ENCODE measurements around the gene NXN.

Gene NXN

DNA sequence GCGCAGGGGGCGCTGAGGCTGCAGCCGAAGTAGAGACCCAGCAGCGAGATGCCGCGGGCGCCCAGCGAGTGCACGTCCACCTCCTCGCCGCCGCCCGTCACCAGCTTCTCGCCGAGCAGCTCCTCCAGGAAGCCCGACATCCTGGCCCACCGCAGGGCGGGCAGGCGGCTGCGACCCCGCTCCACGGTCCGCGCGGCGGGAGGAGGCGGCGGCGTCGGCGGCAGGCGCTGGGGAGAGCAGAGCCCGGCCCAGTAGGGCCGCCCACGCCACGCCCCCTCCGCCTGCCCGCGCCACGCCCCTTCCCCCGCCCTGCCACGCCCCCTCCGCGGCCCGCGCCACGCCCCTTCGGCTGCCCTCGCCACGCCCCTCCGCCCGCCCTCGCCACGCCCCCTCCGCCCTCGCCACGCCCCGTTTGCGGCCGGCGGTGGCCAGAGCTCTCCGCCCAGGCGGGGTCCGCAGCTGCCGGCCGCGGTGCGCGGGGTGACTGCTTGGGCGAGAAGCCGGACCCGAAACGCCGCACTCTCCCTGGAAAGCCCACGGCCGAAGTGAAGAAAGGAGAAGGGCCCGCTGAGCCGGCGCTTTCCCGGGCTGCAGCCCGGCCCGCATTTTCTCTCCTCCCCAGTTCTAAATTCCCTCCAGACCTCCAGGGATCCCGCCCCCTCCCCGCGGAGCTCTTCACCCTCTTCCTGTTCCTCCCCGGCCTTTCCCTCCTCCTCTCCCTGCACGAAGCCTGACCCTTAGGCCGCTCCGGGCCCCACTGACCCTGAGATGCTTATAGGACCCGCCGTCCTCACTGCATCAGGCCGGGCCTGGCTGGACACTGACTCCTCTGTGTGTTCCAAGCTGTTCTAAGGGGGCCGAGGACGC is at the start of gene NXN:
Gene NXN (minus strand): TSS at position 238 of the 867 bp plus-strand sequence.
- DNase-seq (ENCODE audit: low spot score) = peak; percentile 77

DNA sequence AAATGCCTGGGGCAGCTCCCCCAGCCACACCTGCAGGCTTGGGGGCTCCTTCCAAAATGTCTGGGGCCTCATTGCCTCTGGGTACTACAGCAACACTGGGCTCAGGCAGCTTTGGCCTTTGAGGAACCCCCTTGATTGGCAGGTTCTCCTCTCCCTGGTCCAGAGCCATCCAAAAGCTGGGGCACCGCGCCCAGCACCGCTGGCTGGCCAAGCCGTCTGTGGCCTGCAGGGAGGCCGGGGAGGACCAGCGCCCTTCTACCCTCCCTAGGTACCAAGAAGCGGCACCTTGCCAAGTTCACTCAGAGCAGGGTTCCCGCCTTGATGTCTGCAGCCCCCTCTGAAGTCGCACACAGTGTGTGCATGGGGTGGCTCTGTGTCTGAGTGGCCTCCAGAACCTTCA is 47.5 kb upstream of the NXN start:
- DNase-seq (ENCODE audit: low spot score) = no peak

DNA sequence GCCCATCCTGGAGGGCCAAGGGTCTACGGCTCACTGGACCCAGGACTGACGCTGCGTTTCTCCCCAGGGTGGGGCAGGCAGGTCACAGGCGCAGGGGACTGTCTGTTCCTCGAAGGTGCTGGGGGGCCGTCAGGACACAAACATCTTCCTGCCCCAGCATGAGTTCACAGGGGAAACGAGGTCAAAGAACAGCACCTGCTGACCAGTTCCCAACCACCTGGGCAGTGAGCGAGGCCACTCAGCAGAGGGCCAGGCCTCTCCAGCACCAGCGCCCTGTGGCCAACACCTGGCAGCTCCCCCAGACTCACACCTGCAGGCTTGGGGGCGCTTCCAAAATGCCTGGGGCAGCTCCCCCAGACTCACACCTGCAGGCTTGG is 47.0 kb upstream of the NXN start:
- DNase-seq (ENCODE audit: low spot score) = no peak

DNA sequence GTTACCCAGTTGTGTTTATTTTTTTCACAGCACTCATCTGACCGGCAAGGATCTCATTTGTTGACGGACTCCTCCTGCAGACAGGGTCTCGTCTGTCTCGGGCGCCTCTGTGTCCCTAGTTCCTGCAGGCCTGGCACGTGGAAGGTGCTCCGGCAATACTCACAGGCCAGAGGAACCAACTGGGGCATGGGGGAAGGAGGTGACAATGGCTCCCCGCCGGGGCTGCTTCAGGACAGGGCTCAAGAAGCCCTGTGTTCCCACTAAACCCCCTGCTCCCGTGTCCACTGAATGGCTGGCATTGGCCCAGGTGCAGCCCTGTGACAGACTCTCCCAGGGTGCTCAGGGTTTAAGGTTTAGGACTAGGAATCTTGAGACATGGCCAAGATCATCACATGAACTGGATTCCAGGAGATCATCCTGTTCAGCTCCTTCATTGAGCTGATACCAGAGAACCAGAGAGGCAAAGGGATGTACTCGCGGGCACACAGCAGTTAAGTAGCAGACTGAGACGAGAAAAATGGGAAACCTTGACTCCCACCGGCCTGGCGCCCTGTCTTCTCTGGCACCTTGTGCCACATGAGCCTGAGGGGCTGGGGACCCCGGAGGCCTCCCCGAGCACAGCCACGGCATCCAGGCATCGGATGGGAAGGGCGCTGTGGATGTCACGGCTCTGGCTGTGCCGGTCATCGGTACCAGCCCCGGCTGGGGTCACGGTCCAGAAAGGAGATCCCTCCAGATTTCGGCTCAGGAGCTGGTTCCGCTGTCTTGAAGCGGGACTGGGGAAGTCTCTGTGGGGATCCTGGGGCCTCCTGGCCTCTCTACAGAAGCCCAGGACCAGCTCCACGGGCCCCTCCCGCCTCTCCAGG is 46.4 kb upstream of the NXN start:
- DNase-seq (ENCODE audit: low spot score) = no peak

DNA sequence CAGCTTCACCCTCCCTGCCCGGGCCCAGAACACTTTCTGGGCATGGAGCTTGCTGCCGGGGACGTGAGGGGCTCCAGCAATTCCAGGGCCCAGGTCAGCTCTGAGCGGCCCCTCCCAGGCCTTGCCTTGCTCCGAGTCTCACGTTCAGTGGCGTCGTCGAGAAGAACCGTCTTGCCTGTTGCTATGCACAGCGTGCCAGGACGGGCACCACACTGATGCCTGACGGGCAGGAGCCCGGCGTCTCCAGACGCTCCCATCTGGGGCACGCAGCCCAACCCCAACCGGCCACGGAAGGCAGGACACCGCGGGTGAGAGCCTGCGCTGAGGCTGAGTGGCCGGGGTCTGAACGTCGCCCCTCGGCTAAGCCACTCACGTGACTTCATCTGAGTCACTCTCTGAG is 44.5 kb upstream of the NXN start:
- no peak for DNase-seq (ENCODE audit: low spot score)

DNA sequence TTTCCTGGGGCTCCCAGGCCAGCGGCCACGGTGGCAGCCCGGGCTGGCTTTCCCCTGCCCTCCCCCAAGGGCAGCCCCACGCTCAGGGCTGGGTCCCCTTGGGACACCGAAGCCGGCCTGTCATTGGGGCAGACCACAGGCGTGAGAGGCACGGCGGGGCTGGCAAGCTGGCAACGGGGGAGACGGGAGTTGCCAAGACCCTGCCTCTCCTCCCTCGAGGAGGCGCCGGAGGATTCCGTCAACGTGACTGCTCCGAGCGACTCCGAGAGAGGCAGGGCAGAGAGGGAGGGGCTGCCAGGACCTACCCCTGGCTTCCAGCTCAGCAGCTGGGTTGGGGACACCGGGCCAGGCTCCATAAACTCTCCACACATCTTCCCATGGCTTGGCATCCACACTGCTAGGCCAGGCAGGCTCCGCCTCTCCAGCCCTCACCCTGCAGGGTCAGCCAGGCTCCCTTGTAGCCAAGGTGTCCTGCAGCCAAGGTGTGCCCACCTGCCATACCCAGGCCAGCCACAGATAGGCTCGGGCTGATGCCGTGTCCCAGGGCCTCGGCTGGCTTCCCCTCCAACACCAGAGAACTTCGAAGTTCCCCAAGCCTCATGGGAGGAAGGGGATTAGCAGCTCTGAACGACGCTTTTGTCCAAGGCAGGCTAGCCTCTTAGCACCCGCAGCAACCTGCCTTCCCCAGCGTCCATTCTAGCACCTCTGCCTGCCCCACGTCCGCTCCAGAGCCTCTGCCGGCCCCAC is 42.9 kb upstream of the NXN start:
- no peak for DNase-seq (ENCODE audit: low spot score)

DNA sequence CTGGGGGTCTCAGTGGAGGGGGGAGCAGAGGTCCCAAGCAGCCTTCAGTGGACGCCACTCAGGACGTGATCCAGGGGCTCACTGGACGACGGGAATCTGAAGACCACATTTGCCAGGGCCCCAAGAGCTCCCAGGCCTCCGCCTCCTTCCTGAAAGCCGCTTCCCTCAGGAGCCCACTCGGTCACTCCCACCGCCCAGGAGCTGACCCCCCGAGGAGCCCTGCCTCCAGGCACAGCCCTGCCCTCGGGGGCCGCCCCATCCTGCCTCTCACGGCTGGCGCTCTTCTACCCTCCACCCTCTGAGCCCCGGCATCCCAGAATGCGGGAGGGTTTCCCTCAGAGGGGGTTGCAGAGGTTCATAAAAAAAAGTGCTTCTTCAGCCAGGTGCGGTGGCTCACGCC is 41.6 kb upstream of the NXN start:
- no peak for DNase-seq (ENCODE audit: low spot score)

DNA sequence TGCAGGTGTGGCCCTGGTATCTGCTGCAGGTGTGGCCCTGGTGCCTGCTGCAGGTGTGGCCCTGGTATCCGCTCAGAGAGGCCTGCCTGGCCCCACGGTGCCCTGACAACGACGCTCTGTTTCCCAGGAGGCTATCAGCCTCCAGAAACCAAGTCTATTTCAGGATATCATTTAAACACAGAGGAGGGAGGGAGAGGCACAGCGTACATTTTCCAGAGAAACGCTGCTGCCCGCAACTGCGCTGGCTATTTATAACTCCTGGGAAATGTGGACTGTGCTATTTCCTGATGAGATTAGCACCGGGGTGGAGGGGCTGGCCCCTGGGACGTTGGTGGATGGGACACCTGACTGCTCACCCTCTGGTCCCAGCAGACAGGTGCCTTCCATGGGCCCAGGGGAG is 39.9 kb upstream of the NXN start:
- DNase-seq (ENCODE audit: low spot score) = no peak

DNA sequence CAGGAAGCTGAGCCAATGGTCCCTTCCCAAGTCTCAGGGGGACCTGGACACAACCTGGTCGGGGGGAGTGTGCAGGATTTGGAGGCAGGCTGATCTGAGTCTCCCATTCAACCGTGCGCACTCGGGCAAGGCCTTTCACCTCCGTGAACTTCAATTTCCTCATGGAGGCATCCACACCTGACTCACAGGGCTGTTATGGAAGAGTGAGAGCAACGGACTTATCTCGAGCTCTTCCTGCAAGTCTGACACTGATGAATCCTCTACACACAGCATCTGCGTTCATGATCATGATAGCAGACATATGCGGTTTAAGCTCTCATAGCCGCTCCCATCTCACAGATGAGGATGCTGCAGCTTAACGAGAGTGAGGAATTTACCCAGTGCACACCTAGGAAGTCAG is 39.0 kb upstream of the NXN start:
- DNase-seq (ENCODE audit: low spot score) = no peak

DNA sequence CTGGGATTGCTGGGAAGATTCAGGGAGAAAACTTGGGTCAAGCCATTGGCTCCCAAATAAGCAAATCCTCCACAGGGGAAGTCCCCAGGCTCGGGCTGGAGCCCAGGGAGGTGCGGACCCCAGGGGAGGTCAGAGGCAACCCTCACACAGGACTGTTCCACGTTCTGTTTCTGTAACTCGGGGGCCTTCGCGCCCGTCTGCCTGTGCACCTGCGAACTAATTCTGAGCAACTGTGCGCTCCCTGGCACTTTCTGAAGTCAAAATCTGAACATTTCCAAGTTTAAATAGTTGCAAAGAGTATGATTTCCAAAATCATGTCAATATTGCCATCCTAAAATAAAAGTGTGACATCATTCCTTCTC is 34.1 kb upstream of the NXN start:
- DNase-seq (ENCODE audit: low spot score) = no peak

DNA sequence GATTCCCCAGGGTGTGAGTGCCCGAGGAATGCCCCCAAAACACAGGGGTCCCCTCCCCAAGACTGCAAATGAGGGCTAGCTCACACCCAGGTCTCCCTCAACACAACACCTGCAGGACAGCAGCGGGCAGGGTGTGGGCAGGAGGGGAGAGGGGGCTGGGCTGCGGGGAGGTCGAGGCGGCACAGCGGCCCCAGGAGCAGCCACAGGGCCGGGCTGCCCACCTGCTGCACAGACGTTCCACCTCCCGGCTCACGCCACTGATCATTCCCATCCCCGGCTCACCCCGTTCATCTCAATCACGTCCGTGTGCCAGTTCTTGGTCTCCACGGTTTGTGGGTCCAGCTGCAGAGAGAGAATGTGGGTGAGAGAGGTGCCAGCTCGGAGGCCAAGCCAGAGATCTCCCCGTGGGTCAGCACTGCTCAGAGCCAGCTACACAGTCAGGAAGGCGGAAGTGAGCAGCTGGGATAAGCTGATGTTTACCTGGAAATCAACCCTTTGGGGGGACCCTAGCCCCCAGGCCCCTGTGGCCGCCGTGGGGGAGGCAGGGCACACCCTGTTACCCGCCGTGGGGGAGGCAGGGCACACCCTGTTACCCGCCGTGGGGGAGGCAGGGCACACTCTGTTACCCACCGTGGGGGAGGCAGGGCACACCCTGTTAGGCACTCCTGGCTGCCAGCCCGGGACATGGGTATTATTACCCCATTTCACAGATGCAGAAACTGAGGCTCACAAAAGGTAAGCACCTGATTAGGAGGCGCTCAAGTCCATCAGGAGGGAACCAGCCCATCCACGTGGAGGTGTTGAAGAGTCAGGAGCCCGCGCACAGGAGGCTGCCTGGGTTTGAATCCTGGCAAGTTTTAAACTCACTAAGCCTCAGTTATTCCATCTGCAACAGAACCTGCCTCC is 33.5 kb upstream of the NXN start:
- no peak for DNase-seq (ENCODE audit: low spot score)

DNA sequence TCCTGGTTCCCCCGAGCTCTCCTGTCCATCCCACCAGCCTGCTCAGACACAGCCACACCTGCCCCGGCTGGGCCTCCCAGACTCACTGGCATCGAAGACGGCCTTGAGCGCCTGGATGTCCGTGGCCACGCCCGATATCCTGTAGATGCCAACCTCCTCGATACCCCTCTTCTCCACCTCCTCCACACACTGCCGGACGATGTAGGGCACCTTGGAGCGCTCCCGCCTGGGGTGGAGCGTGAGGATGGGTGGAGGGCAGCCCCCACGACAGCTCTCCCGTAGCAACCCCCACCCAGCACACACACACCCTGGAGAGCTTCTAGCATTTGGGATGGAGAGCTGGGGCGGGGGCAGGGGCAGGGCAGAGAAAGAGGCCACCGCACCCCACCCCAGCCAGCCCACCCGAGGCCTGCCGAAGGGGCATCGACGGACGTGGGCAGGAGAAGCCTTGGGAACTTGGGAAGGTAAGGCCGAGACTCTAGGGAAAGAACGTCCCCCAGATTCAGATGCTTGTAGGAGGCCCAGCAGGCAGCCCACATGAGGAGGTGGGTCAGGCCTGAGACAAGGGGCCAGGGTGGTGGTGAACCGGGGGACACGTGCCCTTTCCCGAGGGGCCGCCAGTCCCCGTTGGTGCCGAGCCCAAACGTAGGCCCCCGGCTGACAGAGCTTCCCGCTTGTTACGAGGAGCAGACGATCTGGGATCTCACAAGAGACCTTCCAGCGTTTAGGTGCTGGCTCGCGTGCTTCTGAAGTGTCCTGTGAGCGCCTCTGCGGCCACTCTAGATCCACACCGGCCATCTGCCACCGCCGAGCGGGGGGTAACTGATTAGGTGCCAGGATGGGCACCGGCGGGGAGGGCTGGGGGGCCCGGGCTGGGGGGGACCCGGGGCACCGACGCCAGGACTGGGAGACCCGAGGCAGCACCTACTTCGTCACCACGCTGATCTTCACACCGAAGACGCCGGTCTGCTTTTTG is 32.5 kb upstream of the NXN start:
- no peak for DNase-seq (ENCODE audit: low spot score)

DNA sequence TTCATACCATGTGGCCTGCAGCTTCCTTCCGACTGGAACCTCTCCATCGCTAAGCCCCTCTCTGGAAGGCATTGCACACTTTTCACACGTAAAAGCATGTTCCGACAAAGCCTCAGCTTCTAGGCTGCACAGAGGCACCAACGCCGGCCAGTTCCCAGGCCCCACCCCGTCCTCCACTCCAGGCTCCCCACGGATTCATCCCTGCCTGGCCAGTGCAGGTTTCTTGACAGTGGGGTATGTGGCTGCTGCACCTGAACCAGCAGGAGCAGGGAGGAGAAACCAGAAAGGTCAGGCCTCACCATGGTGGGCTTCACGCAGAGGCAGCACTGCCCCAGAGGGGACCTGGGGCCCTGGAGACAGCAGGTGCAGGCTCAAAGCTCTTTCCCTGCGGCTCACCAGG is 31.6 kb upstream of the NXN start:
- no peak for DNase-seq (ENCODE audit: low spot score)

DNA sequence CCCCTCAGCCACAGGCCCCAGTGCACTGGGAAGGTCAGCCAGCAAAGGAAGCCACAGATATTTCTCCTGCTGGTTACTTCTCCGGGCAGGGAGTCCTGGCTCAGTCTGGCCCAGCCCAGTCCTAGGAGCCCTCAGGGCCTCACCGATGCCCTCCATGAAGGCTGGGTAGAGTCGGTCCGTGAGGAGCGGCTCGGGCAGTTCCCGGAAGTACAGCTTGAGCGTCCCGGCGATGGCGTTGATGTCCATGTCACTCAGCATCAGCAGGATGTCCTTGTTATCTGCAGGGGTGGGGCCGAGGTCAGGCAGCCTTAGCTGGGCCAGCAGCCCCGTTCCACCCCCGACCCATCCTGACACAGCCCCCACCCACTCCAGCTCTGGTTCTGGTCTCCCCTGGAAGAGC is 31.0 kb upstream of the NXN start:
- no peak for DNase-seq (ENCODE audit: low spot score)

DNA sequence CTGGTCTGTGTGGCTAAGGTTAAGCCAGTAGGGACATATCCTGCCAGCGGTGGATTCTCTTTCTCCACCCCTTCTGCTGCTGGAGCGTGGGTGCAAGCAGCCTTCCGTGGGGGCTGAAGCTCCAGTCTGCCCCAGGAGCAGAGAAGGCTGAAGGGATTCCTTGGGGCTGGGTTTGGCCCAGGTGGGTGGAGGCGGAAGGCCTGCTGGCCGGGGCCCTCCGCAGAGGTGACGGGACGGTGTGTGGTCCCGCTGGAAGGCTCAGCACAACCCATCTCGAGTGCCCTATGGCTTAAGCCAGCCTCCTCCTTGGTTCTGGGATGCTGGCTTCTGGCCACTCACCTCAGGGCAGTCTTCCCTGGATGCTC is 30.5 kb upstream of the NXN start:
- DNase-seq (ENCODE audit: low spot score) = no peak

DNA sequence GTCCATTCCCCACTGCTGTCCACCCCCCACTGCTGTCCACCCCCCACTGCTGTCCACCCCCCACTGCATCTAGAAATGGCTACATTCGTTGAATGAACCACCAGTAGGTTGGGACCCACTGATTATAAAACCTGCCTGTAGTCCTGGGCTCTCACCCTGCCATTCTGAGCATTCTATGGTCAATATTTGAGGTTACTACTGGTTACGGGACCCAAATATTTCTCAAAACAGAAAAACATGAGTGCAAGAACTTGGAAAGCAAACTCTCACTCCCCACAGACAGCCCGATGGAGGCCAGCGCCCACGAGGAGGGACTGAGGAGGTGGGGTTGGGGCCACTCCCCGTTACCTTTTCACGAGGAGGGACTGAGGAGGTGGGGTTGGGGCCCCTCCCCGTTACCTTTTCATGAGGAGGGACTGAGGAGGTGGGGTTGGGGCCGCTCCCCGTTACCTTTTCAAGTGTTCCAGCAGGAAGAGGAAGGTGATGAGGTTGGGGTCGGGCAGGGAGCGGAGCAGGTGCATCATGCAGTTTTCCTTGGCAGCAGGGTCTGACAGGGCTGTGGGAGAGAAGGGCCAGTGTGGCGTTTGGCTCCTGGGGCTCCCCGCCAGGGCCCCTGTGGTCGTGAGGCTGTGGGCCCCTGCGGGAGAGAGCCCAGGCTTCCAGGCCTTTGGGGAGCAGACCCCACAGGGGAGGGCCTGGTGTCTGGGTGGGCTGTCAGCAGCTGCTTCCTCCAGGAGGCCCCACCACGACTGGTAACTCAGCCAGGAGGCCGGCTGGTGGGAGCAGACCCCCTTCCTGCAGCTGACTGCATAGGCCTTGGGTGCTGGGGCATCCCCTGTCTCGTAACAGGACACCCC is 29.9 kb upstream of the NXN start:
- no peak for DNase-seq (ENCODE audit: low spot score)

DNA sequence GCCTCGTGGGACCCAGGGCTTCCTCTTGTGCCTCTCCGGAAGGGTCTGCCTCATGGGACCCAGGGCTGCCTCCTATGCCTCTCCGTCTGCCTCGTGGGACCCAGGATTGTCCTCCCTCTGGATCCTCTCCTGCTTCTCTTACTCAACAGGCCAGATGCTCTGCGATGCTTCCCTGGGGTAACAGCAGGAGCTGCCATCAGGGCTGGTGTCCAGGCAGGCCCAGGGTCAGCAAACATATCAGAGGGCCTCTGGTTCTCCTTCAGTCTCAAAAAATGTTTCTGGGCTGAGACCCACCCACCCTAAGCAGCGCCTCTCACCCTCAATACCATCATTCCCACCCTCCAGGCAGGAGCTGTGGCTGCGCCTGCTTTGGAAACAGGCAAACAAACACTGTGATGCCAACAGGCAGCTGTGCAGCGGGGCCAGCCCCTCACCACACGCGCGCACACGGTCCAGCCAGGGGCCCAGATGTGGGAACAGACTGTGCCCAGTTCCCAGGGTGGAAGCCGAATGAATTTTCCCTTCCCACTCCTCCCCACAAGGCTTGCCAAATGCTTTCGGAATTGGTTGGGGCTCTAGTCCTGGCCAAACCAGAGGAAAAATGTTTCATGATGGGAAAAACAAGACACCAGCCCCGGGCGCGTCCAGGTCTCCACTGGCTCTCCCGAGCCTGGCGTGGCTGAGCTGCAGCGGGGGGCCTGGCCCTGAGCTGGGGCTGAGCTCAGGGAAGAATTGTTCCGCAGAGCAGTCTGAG is 28.6 kb upstream of the NXN start:
- no peak for DNase-seq (ENCODE audit: low spot score)

DNA sequence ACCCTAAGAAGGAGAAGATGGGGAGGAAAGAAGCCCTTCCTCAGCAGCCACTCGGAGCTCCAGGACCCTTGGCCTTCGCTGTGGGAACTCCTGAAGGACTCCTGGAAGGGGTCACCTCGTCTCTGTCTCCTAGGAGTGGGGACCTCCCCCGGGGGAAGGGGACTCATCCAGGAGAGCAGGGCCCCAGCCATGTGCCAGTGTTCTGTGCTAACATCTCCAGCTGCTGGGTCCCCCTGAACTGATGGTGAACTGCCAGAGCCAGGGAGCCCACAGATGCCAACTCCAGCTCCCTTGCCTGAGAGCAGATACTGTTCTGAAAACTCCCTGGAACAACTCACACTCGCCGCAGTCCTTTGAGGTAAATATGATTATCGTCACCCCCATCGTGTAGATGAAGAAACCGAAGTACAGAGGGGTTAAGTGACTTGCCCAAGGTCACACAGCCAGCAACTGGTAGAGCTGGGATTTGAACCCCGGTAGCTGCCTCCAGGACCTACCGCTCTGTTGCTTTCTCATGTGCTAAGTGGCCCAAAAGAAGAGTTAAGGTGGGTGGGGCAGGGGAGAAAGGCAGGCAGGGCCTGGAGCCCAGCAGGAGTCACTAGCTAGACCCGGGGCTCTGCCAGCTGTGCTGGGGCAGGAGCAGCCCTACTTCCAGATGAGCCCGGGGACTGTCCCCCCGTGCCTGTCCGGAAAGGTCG is 27.9 kb upstream of the NXN start:
- DNase-seq (ENCODE audit: low spot score) = no peak
